Right forelimb (tissue), 1 donor: ENCODE data around the gene ENDOG.
"Not testable (repeated sequence)": the region's sequence is repeated elsewhere in the genome, so short reads cannot be mapped to it uniquely, and the experiment has no call there.

Experiments used
- DNase-seq: peaks from one replicate; pipeline ENCODE4 v3.0.0-alpha.2; 2018

ENDOG gene

GRCh38 chr9:128829477-128830251 lies 11.4 kb downstream of the ENDOG start, which contains the start of gene SPOUT1:
Gene SPOUT1, minus strand, starts transcription at chr9:128829794. Its CDS starts 14 bp downstream, at chr9:128829780.
- DNase-seq = peak; percentile 95

- DNase-seq = no peak
Observed at GRCh38 chr9:128833696-128834095, 15.4 kb downstream of the ENDOG start.

GRCh38 chr9:128835246-128836210 lies 17.2 kb downstream of the ENDOG start:
- DNase-seq = no peak

DNA sequence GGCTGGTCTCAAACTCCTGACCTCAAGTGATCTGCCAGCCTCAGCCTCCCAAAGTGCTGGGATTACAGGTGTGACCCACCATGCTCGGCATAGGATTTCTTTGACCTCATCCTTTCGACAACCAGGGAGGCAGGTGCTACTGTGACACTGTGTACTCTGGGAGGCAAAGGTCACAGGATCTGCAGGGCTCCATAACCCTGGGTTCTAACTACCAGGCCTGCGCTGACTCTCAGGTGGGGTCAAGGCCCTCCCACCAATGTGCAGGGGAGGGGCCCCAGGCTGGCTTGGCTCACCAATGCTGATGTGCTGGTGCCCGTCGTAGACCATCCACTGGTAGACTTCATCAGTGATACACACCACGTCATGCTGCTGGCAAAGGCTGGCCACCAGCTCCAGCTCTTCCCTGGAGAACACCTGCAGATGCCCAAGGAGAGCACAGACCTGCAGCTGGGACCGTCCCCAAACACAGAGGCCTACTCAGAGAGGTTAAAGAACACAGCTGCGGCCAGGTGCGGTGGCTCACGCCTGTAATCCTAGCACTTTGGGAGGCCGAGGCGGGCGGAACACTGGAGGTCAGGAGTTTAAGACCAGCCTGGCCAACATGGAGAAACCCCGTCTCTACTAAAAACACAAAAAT lies 18.3 kb downstream of the ENDOG start:
- DNase-seq = no peak

- no peak for DNase-seq
Observed at GRCh38 chr9:128838338-128838737, 20.0 kb downstream of the ENDOG start.

DNA sequence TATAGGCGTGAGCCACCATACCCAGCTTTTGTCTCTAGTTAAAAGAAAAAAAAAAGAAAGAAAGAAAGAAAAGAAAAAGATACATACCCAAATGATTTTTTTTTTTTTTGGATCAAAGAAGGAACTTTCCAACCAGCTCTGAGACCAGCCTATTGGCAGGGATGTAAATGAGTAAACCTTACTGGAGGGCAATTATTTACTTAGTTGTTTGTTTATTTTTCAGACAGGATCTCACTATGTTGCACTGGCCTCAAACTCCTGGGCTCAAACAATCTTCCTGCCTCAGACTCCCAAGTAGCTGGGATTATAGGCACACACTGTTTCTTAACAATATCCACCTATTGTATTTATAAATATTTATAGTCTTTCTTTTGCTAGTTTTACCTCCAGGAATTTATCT lies 22.2 kb downstream of the ENDOG start:
- no peak for DNase-seq

- no peak for DNase-seq
Observed at GRCh38 chr9:128841694-128842492, 23.6 kb downstream of the ENDOG start.

- not testable (repeated sequence) for DNase-seq
Observed at GRCh38 chr9:128843171-128843570, 24.9 kb downstream of the ENDOG start.

DNA sequence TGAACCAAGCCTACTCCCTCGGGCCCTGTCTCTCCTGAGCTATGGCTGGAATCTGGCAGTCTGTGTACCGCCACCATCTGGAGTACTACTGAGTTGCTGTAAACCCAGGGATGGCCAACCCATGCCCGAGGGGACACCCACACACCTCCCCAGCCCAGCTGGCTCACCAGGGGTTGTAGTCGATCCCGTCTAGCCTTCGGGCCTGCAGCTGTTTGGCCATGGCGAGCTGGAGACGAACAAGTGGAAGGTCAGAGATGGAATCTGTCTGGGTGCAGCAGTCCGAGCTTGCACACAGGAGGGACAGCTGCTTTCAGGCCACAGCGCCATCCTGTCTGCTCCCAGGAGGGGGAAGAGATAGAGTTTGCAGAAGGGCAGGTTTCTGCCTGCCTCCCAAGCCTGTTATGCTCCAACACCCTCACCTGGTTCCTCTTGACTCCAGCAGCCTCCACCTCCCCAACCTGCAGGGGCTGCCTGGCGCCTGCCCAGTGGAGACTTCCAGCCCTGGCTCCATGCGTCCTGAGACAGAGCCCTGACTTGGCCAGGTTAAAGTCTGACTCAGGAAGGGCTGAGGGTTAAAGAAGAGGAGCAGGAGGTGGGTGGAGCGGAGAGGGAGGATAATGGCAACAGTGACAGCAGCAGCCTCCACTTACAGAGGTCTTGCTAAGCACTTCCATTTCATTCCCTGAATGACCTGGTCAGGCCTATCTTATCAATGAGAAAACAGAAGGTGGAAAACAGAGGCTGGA lies 27.1 kb downstream of the ENDOG start:
- DNase-seq = no peak

- DNase-seq = no peak
Observed at GRCh38 chr9:128846680-128847030, 28.4 kb downstream of the ENDOG start.

- no peak for DNase-seq
Observed at GRCh38 chr9:128847803-128848202, 29.5 kb downstream of the ENDOG start.

- DNase-seq = not testable (repeated sequence)
Observed at GRCh38 chr9:128851024-128851423, 32.7 kb downstream of the ENDOG start.

DNA sequence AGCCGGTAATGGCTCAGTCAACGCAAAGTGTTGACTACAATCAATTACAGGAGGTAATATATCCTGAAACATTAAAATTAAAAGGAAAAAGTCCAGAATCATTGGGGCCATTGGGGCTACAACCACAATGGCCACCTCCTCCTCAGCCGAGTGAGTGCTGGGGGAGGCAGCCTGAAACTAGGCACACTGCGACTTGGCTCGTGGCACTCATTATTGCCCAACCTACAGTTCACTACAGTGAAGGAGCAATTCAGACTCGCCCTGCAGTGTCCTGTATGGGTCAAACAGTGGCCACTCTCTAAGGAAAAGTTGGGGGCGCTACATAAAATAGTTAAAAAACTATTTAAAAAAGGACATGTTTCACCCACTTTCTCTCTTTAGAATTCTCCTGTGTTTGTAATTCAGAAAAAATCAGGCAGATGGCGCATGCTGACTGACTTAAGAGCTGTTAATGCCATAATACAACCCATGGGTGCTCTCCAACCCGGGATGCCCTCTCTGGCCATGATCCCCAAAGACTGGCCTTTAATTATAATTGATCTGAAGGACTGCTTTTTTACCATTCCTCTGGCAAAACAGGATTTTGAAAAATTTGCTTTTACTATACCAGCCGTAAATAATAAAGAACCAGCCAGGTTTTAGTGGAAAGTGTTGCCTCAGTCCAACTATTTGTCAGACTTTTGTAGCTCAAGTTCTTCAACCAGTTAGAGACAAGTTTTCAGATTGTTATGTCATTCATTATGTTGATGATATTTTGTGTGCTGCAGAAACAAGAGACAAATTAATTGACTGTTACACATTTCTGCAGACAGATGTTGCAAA lies 33.7 kb downstream of the ENDOG start:
- DNase-seq = not testable (repeated sequence)

DNA sequence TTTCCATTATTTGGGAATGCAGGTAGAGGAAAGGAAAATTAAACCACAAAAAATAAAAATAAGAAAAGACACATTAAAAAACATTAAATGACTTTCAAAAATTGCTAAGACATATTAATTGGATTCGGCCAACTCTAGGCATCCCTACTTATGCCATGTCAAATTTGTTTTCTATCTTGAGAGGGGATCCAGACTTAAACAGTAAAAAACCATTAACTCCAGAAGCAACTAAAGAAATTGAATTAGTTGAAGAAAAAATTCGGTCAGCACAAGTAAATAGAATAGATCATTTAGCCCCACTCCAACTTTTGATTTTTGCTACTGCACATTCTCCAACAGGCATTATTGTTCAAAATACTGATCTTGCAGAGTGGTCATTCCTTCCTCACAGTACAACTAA lies 34.3 kb downstream of the ENDOG start:
- DNase-seq = not testable (repeated sequence)

DNA sequence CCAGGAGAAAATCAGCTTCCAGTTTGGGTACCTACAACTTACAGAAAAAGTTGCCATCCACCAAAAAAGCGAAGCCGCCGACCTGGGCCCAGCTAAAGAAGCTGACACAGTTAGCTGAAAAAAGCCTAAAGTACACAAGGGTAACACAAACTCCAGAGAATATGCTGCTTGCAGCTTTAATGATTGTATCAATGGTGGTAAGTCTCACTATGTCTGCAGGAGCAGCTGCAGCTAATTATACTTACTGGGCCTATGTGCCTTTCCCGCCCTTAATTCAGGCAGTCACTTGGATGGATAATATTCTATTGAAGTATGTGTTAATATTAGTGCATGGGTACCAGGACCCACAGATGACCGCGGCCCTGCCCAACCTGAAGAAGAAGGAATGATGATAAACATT lies 36.2 kb downstream of the ENDOG start:
- not testable (repeated sequence) for DNase-seq

DNA sequence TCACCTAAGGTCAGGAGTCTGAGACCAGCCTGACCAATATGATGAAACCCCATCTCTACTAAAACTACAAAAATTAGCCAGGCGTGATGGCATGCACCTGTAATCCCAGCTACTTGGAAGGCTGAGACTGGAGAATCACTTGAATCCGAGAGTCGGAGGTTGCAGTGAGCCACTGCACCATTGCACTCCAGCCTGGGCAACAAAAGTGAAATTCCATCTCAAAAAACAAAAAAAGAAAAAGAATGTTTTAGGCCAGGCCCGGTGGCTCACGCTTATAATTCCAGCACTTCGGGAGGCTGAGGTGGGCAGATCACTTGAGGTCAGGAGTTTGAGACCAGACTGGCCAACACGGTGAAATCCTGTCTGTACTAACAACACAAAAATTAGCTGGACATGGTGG lies 40.2 kb downstream of the ENDOG start:
- DNase-seq = not testable (repeated sequence)

DNA sequence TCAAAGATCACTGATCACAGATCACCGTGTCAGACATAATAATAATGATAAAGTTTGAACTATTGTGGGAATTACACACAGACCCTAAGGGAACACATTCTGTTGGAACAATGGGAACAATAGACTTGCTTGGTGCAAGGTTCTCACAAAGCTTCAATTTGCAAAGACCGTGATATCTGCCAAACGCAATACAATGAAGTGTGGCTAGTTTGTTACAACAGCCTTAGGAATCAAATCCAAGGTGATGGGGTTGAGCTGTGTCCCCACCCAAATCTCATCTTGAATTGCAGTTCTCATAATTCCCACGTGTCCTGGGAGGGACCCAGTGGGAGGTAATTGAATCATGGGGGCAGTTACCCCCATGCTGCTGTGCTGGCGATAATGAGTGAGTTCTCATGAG lies 42.6 kb downstream of the ENDOG start:
- DNase-seq = no peak

DNA sequence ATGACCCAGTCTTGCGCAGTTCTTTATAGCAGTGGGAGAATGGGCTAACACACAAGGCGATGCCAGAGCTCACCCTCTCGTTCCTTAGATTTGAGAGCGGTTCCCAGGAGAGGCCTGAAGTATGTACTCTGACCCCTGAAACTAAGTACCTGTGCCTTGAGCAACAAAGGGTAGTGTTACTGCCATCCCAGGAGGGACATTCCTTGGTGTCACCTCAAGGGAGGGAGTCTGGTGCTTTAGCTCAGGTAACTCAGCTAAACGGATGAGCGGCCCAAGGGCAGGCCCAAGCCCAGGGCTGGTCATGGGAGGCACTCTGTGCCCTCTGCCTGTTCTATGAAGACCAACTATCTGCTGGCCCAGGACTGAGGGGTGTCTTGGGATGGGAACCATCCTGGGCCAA lies 43.2 kb downstream of the ENDOG start:
- DNase-seq = no peak

- no peak for DNase-seq
Observed at GRCh38 chr9:128862401-128862851, 44.1 kb downstream of the ENDOG start.

- DNase-seq = peak; percentile 82
Observed at GRCh38 chr9:128863647-128864046, 45.3 kb downstream of the ENDOG start.
